ENCODE results near the gene FUT9.
"Not testable (repeated sequence)": the region's sequence is repeated elsewhere in the genome, so short reads cannot be mapped to it uniquely, and the experiment has no call there.

FUT9 gene

DNA sequence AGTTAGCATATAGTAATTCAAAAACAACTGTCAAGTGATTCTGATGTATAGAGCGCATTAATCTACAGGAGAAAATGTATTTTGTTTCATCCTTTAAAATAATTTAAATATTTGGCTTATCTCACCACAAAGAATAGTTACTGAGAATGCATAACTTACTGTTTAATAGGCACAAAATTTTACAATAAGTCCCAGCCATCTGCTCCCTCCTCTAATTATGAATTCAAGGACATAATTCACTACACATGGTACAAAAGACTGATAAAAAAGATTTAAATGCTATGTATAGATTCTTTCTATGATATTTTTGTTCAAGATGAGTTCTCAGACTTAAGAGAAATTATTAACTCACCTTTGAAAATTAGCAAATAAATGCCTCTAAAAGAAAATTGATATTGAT, 242.0 kb downstream of the FUT9 start:
- DNase-seq = no peak
- Histone ChIP-seq H3K27me3 (no peaks in the 10 kb centered on the region), H3K4me3 (ENCODE audit: low read depth, low read length) (no peak overlapping the region), H3K4me1 (no peaks in the 10 kb centered on the region), H3K36me3 (no peaks in the 10 kb centered on the region), H3K9me3 (no peaks in the 10 kb centered on the region)
- TF ChIP-seq, protein P1, sequence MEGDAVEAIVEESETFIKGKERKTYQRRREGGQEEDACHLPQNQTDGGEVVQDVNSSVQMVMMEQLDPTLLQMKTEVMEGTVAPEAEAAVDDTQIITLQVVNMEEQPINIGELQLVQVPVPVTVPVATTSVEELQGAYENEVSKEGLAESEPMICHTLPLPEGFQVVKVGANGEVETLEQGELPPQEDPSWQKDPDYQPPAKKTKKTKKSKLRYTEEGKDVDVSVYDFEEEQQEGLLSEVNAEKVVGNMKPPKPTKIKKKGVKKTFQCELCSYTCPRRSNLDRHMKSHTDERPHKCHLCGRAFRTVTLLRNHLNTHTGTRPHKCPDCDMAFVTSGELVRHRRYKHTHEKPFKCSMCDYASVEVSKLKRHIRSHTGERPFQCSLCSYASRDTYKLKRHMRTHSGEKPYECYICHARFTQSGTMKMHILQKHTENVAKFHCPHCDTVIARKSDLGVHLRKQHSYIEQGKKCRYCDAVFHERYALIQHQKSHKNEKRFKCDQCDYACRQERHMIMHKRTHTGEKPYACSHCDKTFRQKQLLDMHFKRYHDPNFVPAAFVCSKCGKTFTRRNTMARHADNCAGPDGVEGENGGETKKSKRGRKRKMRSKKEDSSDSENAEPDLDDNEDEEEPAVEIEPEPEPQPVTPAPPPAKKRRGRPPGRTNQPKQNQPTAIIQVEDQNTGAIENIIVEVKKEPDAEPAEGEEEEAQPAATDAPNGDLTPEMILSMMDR (IDR thresholded peaks at IDR 0.05; ENCODE audit: low read depth, low read length) = no peak

GRCh38 chr6:96260787-96261430, 245.1 kb downstream of the FUT9 start:
- not testable (repeated sequence) for H3K4me1 ChIP-seq; DNase-seq; H3K9me3 ChIP-seq; H3K36me3 ChIP-seq; H3K4me3 ChIP-seq (ENCODE audit: low read depth, low read length); H3K27me3 ChIP-seq
